Measurements from ENCODE around the gene NAV3.

NAV3 gene

GRCh38 chr12:77841521-77841920, 10.8 kb downstream of the NAV3 start:
- no peak for DNase-seq (ENCODE audit: low read depth in 3 of 3)

GRCh38 chr12:77842430-77842829, 11.7 kb downstream of the NAV3 start:
- no peak for DNase-seq (ENCODE audit: low read depth in 3 of 3)

GRCh38 chr12:77845831-77846230, 15.1 kb downstream of the NAV3 start:
- no peak for DNase-seq (ENCODE audit: low read depth in 3 of 3)

GRCh38 chr12:77847060-77847541, 16.4 kb downstream of the NAV3 start:
- DNase-seq (ENCODE audit: low read depth in 3 of 3), result no peak

GRCh38 chr12:77847680-77848431, 17.2 kb downstream of the NAV3 start:
- no peak for DNase-seq (ENCODE audit: low read depth in 3 of 3)

GRCh38 chr12:77850129-77850528, 19.4 kb downstream of the NAV3 start:
- DNase-seq (ENCODE audit: low read depth in 3 of 3), result no peak

GRCh38 chr12:77850698-77851097, 20.0 kb downstream of the NAV3 start:
- no peak for DNase-seq (ENCODE audit: low read depth in 3 of 3)

GRCh38 chr12:77855548-77855947, 24.9 kb downstream of the NAV3 start:
- DNase-seq (ENCODE audit: low read depth in 3 of 3), result no peak

- no peak for DNase-seq (ENCODE audit: low read depth in 3 of 3)
Observed at GRCh38 chr12:77861317-77861716, 30.6 kb downstream of the NAV3 start.

GRCh38 chr12:77865178-77865577, 34.5 kb downstream of the NAV3 start:
- DNase-seq (ENCODE audit: low read depth in 3 of 3), result no peak

- DNase-seq (ENCODE audit: low read depth in 3 of 3), result no peak
Observed at GRCh38 chr12:77878901-77879300, 48.2 kb downstream of the NAV3 start.

- DNase-seq (ENCODE audit: low read depth in 3 of 3), result no peak
Observed at GRCh38 chr12:77882709-77883108, 52.0 kb downstream of the NAV3 start.

- DNase-seq (ENCODE audit: low read depth in 3 of 3), result no peak
Observed at GRCh38 chr12:77888611-77889010, 57.9 kb downstream of the NAV3 start.

GRCh38 chr12:77891518-77892147, 60.9 kb downstream of the NAV3 start:
- no peak for DNase-seq (ENCODE audit: low read depth in 3 of 3)

- no peak for DNase-seq (ENCODE audit: low read depth in 3 of 3)
Observed at GRCh38 chr12:77893918-77894317, 63.2 kb downstream of the NAV3 start.

GRCh38 chr12:77894556-77894955, 63.9 kb downstream of the NAV3 start:
- DNase-seq (ENCODE audit: low read depth in 3 of 3), result no peak

- DNase-seq (ENCODE audit: low read depth in 3 of 3), result no peak
Observed at GRCh38 chr12:77895699-77896098, 65.0 kb downstream of the NAV3 start.

- DNase-seq (ENCODE audit: low read depth in 3 of 3), result no peak
Observed at GRCh38 chr12:77907936-77908335, 77.2 kb downstream of the NAV3 start.

GRCh38 chr12:77914081-77914488, 83.4 kb downstream of the NAV3 start:
- DNase-seq (ENCODE audit: low read depth in 3 of 3), result no peak

- DNase-seq (ENCODE audit: low read depth in 3 of 3), result no peak
Observed at GRCh38 chr12:77915071-77915600, 84.4 kb downstream of the NAV3 start.

- DNase-seq (ENCODE audit: low read depth in 3 of 3), result no peak
Observed at GRCh38 chr12:77916276-77916675, 85.6 kb downstream of the NAV3 start.

GRCh38 chr12:77918046-77918445, 87.4 kb downstream of the NAV3 start:
- DNase-seq (ENCODE audit: low read depth in 3 of 3), result no peak

GRCh38 chr12:77919450-77919849, 88.8 kb downstream of the NAV3 start:
- DNase-seq (ENCODE audit: low read depth in 3 of 3), result no peak

Data from stimulated activated CD4-positive, alpha-beta T cell treated with anti-CD3 and anti-CD28 coated beads, TNF-alpha, amount 100 ng/mL, for 48 hours (primary cell).